Measurements from ENCODE around the gene NDUFA11. TPM values are rescaled to one million over a fixed set of nuclear protein-coding genes. Genes with fewer than 3 reads are reported as not detected.
"Not testable (repeated sequence)": the region's sequence is repeated elsewhere in the genome, so short reads cannot be mapped to it uniquely, and the experiment has no call there.

The NDUFA11 gene
- total RNA-seq, 1 experiment from 2014 or later, result 143 TPM

GRCh38 chr19:5850743-5851293, 52.8 kb downstream of the NDUFA11 start:
- CTCF ChIA-PET, result interaction anchor here (0.6 to 1.3 kb wide), 4 partner anchors 19 to 114 kb away, joined by 3 to 4 read pairs (median 4); no protein-coding TSS in a partner anchor
- peaks cover 12% of the 10 kb centered on the region for H3K27me3 Mint-ChIP-seq (ENCODE audit: unreplicated experiment)
- TF ChIP-seq CTCF (IDR thresholded peaks at IDR 0.05; ENCODE audit: unreplicated experiment), result no peak
- no TSS peak for BruUV-seq (replicated peaks)
- no peak overlapping the region for H3K27ac Mint-ChIP-seq (ENCODE audit: unreplicated experiment)
- peak; percentile 47 for DNase-seq
- intact Hi-C loops (cut with micrococcal nuclease; ENCODE audit: unreplicated experiment), result no loop called here
- H3K4me1 Mint-ChIP-seq (ENCODE audit: low read depth, unreplicated experiment), result peaks cover 18% of the 10 kb centered on the region
- no peaks in the 10 kb centered on the region for H3K9me3 Mint-ChIP-seq (ENCODE audit: low read depth, unreplicated experiment)
- H3K4me3 Mint-ChIP-seq (ENCODE audit: low read depth, unreplicated experiment), result no peak overlapping the region
- H3K36me3 Mint-ChIP-seq (ENCODE audit: insufficient read depth, unreplicated experiment), result peaks cover 11% of the 10 kb centered on the region

GRCh38 chr19:5850189-5850588, 53.4 kb downstream of the NDUFA11 start:
- Mint-ChIP-seq H3K9me3 (ENCODE audit: low read depth, unreplicated experiment) (no peaks in the 10 kb centered on the region), H3K4me1 (ENCODE audit: low read depth, unreplicated experiment) (peaks cover 18% of the 10 kb centered on the region), H3K4me3 (ENCODE audit: low read depth, unreplicated experiment) (no peak overlapping the region), H3K27ac (ENCODE audit: unreplicated experiment) (no peak overlapping the region), H3K27me3 (ENCODE audit: unreplicated experiment) (peaks cover 12% of the 10 kb centered on the region), H3K36me3 (ENCODE audit: insufficient read depth, unreplicated experiment) (peaks cover 11% of the 10 kb centered on the region)
- intact Hi-C loops (cut with micrococcal nuclease; ENCODE audit: unreplicated experiment), result no loop called here
- BruUV-seq (replicated peaks), result TSS peak; percentile 75
- CTCF ChIA-PET, result interaction anchor here (0.6 to 1.2 kb wide), 2 partner anchors 47 to 113 kb away, joined by 4 read pairs; no protein-coding TSS in a partner anchor
- TF ChIP-seq CTCF (IDR thresholded peaks at IDR 0.05; ENCODE audit: unreplicated experiment), result no peak
- no peak for DNase-seq

- DNase-seq; H3K4me3 Mint-ChIP-seq (ENCODE audit: low read depth, unreplicated experiment); intact Hi-C loops (cut with micrococcal nuclease; ENCODE audit: unreplicated experiment); CTCF ChIA-PET; BruUV-seq (replicated peaks); H3K27ac Mint-ChIP-seq (ENCODE audit: unreplicated experiment); H3K9me3 Mint-ChIP-seq (ENCODE audit: low read depth, unreplicated experiment): not testable (repeated sequence)
- peaks cover 12% of the 10 kb centered on the region for H3K27me3 Mint-ChIP-seq (ENCODE audit: unreplicated experiment)
- H3K4me1 Mint-ChIP-seq (ENCODE audit: low read depth, unreplicated experiment), result peaks cover 18% of the 10 kb centered on the region
- peaks cover 11% of the 10 kb centered on the region for H3K36me3 Mint-ChIP-seq (ENCODE audit: insufficient read depth, unreplicated experiment)
These were observed 55.0 kb downstream of the NDUFA11 start for GRCh38 chr19:5848621-5849020.

GRCh38 chr19:5847846-5848245, 55.7 kb downstream of the NDUFA11 start:
- Mint-ChIP-seq H3K36me3 (ENCODE audit: insufficient read depth, unreplicated experiment) (peaks cover 11% of the 10 kb centered on the region), H3K4me1 (ENCODE audit: low read depth, unreplicated experiment) (peaks cover 18% of the 10 kb centered on the region)
- H3K4me3 Mint-ChIP-seq (ENCODE audit: low read depth, unreplicated experiment); CTCF ChIA-PET; H3K27ac Mint-ChIP-seq (ENCODE audit: unreplicated experiment); H3K9me3 Mint-ChIP-seq (ENCODE audit: low read depth, unreplicated experiment); BruUV-seq (replicated peaks); intact Hi-C loops (cut with micrococcal nuclease; ENCODE audit: unreplicated experiment); DNase-seq; H3K27me3 Mint-ChIP-seq (ENCODE audit: unreplicated experiment): not testable (repeated sequence)

Other genes with a start within 250 kb of the NDUFA11 start
- gene MICOS13, start 223.3 kb downstream of the NDUFA11 start, total RNA-seq (2022), result 37.1 and 37.9 TPM in 2 replicates
- 2.3 and 3.0 TPM in 2 replicates for gene HSD11B1L, start 222.8 kb downstream of the NDUFA11 start, total RNA-seq (2022)
- 497 and 516 TPM in 2 replicates for gene RPL36, start 213.5 kb downstream of the NDUFA11 start, total RNA-seq (2022)
- gene LONP1, start 183.6 kb downstream of the NDUFA11 start, total RNA-seq (2022), result 92.8 and 101 TPM in 2 replicates
- not detected in 2 replicates for gene CATSPERD, start 183.2 kb downstream of the NDUFA11 start, total RNA-seq (2022)
- 6.3 TPM in 2 replicates for gene PRR22, start 119.0 kb downstream of the NDUFA11 start, total RNA-seq (2022)
- 33.2 and 35.5 TPM in 2 replicates for gene DUS3L, start 112.6 kb downstream of the NDUFA11 start, total RNA-seq (2022)
- 3.9 and 5.4 TPM in 2 replicates for gene NRTN, start 98.7 kb downstream of the NDUFA11 start, total RNA-seq (2022)
- 1.8 and 2.8 TPM in 2 replicates for gene FUT6, start 64.1 kb downstream of the NDUFA11 start, total RNA-seq (2022)
- gene FUT3, start 52.3 kb downstream of the NDUFA11 start, total RNA-seq (2022), result 15.6 and 18.6 TPM in 2 replicates
- not detected in 2 replicates for gene FUT5, start 33.2 kb downstream of the NDUFA11 start, total RNA-seq (2022)
- 4.3 and 5.5 TPM in 2 replicates for gene VMAC, start 1.1 kb upstream of the NDUFA11 start, total RNA-seq (2022)
- gene CAPS, start 10.5 kb upstream of the NDUFA11 start, total RNA-seq (2022), result 39.9 and 45.7 TPM in 2 replicates
- 57.0 and 58.4 TPM in 2 replicates for gene RANBP3, start 74.3 kb upstream of the NDUFA11 start, total RNA-seq (2022)
- 9.3 and 13.7 TPM in 2 replicates for gene RFX2, start 206.7 kb upstream of the NDUFA11 start, total RNA-seq (2022)
- gene ACSBG2, start 231.9 kb upstream of the NDUFA11 start, total RNA-seq (2022), result not detected in 2 replicates

Measured in Calu3 (cell line).